Liver (tissue), 9 donors: ENCODE data around the gene MCTP2. TPM values are rescaled to one million over a fixed set of nuclear protein-coding genes. Genes with fewer than 3 reads are reported as not detected.

Source experiments
- DNase-seq: peaks from one replicate; pipeline ENCODE4 v3.0.0-alpha.2; 2017; ENCODE audit warnings: low spot score
- H3K27ac ChIP-seq, 2 donors: one replicate each; pipeline ENCODE4 v1.7.0; 2013; ENCODE audit warnings: inconsistent platforms in 2 of 2, low read length in 2 of 2, control low read depth in 1 of 2, low read depth in 1 of 2, mild to moderate bottlenecking in 1 of 2
- H3K27me3 ChIP-seq, 4 donors: one replicate each; pipeline versions ENCODE4 v1.6.1 to v1.7.0; 2013; ENCODE audit warnings: low read length in 3 of 4, inconsistent platforms in 1 of 4, mild to moderate bottlenecking in 1 of 4, moderate library complexity in 1 of 4; ENCODE audit not compliant: control insufficient read depth in 4 of 4, insufficient read depth in 4 of 4
- H3K36me3 ChIP-seq, 4 donors: one replicate each; pipeline versions ENCODE4 v1.6.1 to v1.7.0; 2013; ENCODE audit warnings: low read length in 3 of 4, mild to moderate bottlenecking in 3 of 4, low read depth in 1 of 4, moderate library complexity in 1 of 4; ENCODE audit not compliant: control insufficient read depth in 4 of 4, insufficient read depth in 3 of 4
- H3K4me1 ChIP-seq, 4 donors: one replicate each; pipeline versions ENCODE4 v1.6.1 to v1.7.0; 2013; ENCODE audit warnings: low read length in 3 of 4, mild to moderate bottlenecking in 3 of 4, moderate library complexity in 1 of 4; ENCODE audit not compliant: control insufficient read depth in 4 of 4, insufficient read depth in 4 of 4
- H3K4me3 ChIP-seq, 3 donors: one replicate each; pipeline versions ENCODE4 v1.6.1 to v1.7.0; 2013; ENCODE audit warnings: low read length in 3 of 3, control low read depth in 1 of 3, low read depth in 1 of 3, mild to moderate bottlenecking in 1 of 3
- H3K9ac ChIP-seq, 2 donors: one replicate each; pipeline ENCODE4 v1.7.0; 2013; ENCODE audit warnings: low read length in 2 of 2, mild to moderate bottlenecking in 2 of 2, moderate library complexity in 2 of 2, control low read depth in 1 of 2, low read depth in 1 of 2
- H3K9me3 ChIP-seq, 4 donors: one replicate each; pipeline versions ENCODE4 v1.6.1 to v1.7.0; 2013; ENCODE audit warnings: low read length in 3 of 4; ENCODE audit not compliant: control insufficient read depth in 4 of 4
- EGR1 ChIP-seq, 2 donors: IDR thresholded peaks; 2 replicates each; pipeline ENCODE4 v1.6.1; 2016 to 2018; ENCODE audit warnings: antibody characterized with exemption in 2 of 2, low read depth in 2 of 2
- FOXA1 ChIP-seq: IDR thresholded peaks from 2 replicates; pipeline ENCODE4 v1.6.1; 2016; ENCODE audit warnings: antibody characterized with exemption
- GABPA ChIP-seq, 2 donors: IDR thresholded peaks in 1 of 2; conservative IDR thresholded peaks in 1 of 2; 2 replicates each; pipeline ENCODE4 v1.6.1; 2016; ENCODE audit warnings: antibody characterized with exemption in 2 of 2, mild to moderate bottlenecking in 1 of 2, moderate library complexity in 1 of 2
- HNF4G ChIP-seq: IDR thresholded peaks from 2 replicates; pipeline ENCODE4 v1.6.1; 2016; ENCODE audit warnings: antibody characterized with exemption
- JUND ChIP-seq, 2 donors: IDR thresholded peaks; 2 replicates each; pipeline ENCODE4 v1.6.1; 2016; ENCODE audit warnings: antibody characterized with exemption in 2 of 2
- NR2F2 ChIP-seq: IDR thresholded peaks from 2 replicates; pipeline ENCODE4 v1.6.1; 2016; ENCODE audit warnings: antibody characterized with exemption
- RAD21 ChIP-seq, 2 donors: IDR thresholded peaks; 2 replicates each; pipeline ENCODE4 v1.6.1; 2016; ENCODE audit warnings: antibody characterized with exemption in 2 of 2, mild to moderate bottlenecking in 2 of 2
- RXRA ChIP-seq, 2 donors: IDR thresholded peaks; 2 replicates each; pipeline ENCODE4 v1.6.1; 2017 to 2018; ENCODE audit warnings: antibody characterized with exemption in 2 of 2, mild to moderate bottlenecking in 1 of 2
- SP1 ChIP-seq: IDR thresholded peaks from 2 replicates; pipeline ENCODE4 v1.6.1; 2018; ENCODE audit warnings: antibody characterized with exemption, mild to moderate bottlenecking
- TAF1 ChIP-seq: conservative IDR thresholded peaks from 2 replicates; pipeline ENCODE4 v1.6.1; 2016; ENCODE audit warnings: antibody characterized with exemption, mild to moderate bottlenecking
- YY1 ChIP-seq: IDR thresholded peaks from 2 replicates; pipeline ENCODE4 v1.6.1; 2016; ENCODE audit warnings: antibody characterized with exemption, mild to moderate bottlenecking
- WGBS: extraction: QIAGEN DNeasy Blood & Tissue Kit; methylation state at CpG from one replicate; pipeline ENCODE4 v1.1.7; 2013; 5-methylcytosine and 5-hydroxymethylcytosine counted together
- polyA plus RNA-seq, 2 donors: library from polyadenylated mRNA; stranded (reverse) in 1 of 2; unstranded in 1 of 2; fragments of 200-250 nt in 1 of 2; fragments of >200 nt in 1 of 2; fragmentation: Nextera tagmentation in 1 of 2; extraction: Ambion mirVana in 1 of 2; gene quantifications; one replicate each; pipeline versions ENCODE4 v1.2.1 to v1.2.3, GENCODE V29; 2013 to 2015
- total RNA-seq, 2 donors: library from RNA; depleted of rRNA; stranded (reverse); fragments of >200 nt; gene quantifications; one replicate each; pipeline ENCODE4 v1.2.3, GENCODE V29; 2014
- TF ChIP-seq, protein P1 (sequence below): IDR thresholded peaks from 2 replicates; pipeline ENCODE4 v1.6.1; 2016; ENCODE audit warnings: antibody characterized with exemption
- TF ChIP-seq, protein P2 (sequence below): fragments of 150-350 bp; IDR thresholded peaks from 2 replicates; pipeline ENCODE4 v1.5.1; 2017; ENCODE audit warnings: improper control_type of control experiment, low read depth, low read length; ENCODE audit not compliant: missing input control
- TF ChIP-seq, protein P3 (sequence below): IDR thresholded peaks from 2 replicates; pipeline ENCODE4 v1.6.1; 2016; ENCODE audit warnings: antibody characterized with exemption, mild to moderate bottlenecking
- TF ChIP-seq, protein P4 (sequence below): IDR thresholded peaks from 2 replicates; pipeline ENCODE4 v1.6.1; 2016; ENCODE audit warnings: antibody characterized with exemption
- TF ChIP-seq, protein P5 (sequence below): IDR thresholded peaks from 2 replicates; pipeline ENCODE4 v1.6.1; 2016; ENCODE audit warnings: antibody characterized with exemption
- donor health status: healthy.
- donor health status: healthy.
- donor health status: healthy.
- donor health status: healthy.
- donor health status: healthy.

The MCTP2 gene
- total and polyA plus RNA-seq, 4 donors: 0.43 to 9.9 (median 3.5) TPM

DNA sequence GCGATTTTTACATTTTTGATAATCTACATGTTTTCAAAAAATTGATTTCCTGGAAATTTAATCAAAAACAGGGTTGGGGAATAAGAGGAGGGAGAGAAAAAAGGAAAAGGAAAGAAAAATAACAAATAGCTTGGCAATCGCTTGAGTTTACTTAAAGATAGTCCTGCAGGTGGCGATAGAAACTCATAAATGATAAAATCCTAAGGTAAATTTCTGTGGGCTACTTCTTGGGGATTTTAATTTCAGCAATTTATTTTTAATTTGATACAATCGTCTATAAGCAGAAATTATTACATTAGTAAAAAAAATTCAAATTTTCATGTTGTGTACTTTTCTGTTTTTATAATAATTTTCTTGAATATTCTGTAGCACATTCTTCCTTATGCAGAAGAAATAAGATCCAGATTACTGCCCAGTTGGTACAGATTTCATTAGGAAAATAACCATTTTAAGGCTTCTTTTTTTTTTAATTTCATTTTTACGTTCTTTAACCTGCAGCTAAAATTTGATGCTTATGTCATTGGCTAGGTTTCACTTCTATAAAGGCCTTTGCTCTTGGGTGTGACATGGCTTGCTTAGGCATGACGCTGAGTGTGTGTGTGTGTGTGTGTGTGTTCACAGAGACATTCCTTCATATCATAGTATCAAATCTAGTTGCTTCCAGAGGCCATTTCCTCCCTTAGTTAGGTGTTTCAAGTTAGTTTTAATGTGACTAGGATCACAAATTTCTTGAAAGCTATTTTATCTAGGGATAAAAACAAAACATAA lies 181.8 kb downstream of the MCTP2 start:
- Histone ChIP-seq H3K36me3 (no peaks in the 10 kb centered on the region), H3K9ac (no peak overlapping the region), H3K4me3 (no peak overlapping the region), H3K4me1 (no peaks in the 10 kb centered on the region), H3K9me3 (no peaks in the 10 kb centered on the region), H3K27ac (no peak overlapping the region), H3K27me3 (peaks cover 0 to 2% (median 0%) of the 10 kb centered on the region in 4 donors)
- no peak for DNase-seq
- WGBS: 25% methylated on average over 6 of the region's 6 CpGs
- peak; percentile 57 to 63 for TF ChIP-seq RAD21 (IDR thresholded peaks at IDR 0.05)
- TF ChIP-seq FOXA1: no peak
- TF ChIP-seq YY1: no peak
- TF ChIP-seq, protein P1, sequence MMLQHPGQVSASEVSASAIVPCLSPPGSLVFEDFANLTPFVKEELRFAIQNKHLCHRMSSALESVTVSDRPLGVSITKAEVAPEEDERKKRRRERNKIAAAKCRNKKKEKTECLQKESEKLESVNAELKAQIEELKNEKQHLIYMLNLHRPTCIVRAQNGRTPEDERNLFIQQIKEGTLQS: no peak
- TF ChIP-seq, protein P2, sequence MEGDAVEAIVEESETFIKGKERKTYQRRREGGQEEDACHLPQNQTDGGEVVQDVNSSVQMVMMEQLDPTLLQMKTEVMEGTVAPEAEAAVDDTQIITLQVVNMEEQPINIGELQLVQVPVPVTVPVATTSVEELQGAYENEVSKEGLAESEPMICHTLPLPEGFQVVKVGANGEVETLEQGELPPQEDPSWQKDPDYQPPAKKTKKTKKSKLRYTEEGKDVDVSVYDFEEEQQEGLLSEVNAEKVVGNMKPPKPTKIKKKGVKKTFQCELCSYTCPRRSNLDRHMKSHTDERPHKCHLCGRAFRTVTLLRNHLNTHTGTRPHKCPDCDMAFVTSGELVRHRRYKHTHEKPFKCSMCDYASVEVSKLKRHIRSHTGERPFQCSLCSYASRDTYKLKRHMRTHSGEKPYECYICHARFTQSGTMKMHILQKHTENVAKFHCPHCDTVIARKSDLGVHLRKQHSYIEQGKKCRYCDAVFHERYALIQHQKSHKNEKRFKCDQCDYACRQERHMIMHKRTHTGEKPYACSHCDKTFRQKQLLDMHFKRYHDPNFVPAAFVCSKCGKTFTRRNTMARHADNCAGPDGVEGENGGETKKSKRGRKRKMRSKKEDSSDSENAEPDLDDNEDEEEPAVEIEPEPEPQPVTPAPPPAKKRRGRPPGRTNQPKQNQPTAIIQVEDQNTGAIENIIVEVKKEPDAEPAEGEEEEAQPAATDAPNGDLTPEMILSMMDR: peak; percentile 29

DNA sequence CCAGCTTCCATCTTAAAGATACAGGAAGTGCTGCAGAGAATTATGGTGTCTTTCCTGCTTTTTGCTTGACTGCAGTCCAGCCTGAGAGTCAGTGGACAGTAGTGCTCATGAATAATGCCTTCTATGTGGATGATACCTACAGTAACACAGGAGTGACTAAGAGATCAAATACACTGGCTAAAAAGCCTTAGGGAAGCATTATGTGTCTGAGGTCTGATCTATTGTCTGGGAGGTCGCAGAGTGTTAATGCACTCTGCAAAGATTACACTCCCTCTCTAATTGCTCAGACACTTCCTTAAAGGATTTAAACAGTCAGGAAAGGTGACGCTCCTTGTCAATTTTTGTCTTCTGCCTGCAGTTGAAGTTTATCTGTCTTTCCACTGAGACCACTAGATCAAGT lies 183.6 kb downstream of the MCTP2 start:
- TF ChIP-seq TAF1 (no peak), NR2F2 (no peak)
- TF ChIP-seq, protein P2: no peak
- no peak for DNase-seq
- Histone ChIP-seq H3K27me3 (peaks cover 0 to 2% (median 0%) of the 10 kb centered on the region in 4 donors), H3K4me1 (no peaks in the 10 kb centered on the region), H3K27ac (no peak overlapping the region), H3K9ac (no peak overlapping the region), H3K9me3 (peaks cover 0 to 1% (median 0%) of the 10 kb centered on the region in 4 donors), H3K36me3 (no peaks in the 10 kb centered on the region), H3K4me3 (no peak overlapping the region)
- 59% methylated on average over 2 of the region's 2 CpGs for WGBS

DNA sequence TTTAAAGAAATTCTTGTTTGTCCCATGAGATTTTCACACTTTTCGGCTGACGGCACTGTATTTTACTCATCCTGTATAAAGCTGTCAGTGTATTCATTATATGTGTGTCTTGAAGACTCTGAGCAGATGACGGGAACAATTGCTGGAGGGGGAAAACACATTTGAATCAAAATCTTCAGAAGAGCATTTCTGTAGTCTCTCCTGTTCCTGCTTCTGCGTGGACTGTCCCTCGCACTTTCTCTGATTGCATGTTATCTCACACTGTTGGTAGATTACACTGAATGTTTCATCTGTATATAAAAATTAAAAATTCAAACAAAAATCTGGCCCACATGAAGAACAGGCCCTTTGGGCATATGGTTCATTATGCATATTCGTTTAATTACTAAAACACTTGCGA lies 184.9 kb downstream of the MCTP2 start:
- Histone ChIP-seq H3K9me3 (peaks cover 0 to 1% (median 0%) of the 10 kb centered on the region in 4 donors), H3K27ac (no peak overlapping the region), H3K27me3 (peaks cover 0 to 2% (median 0%) of the 10 kb centered on the region in 4 donors), H3K4me3 (no peak overlapping the region), H3K36me3 (no peaks in the 10 kb centered on the region), H3K4me1 (no peaks in the 10 kb centered on the region), H3K9ac (no peak overlapping the region)
- TF ChIP-seq, protein P3, sequence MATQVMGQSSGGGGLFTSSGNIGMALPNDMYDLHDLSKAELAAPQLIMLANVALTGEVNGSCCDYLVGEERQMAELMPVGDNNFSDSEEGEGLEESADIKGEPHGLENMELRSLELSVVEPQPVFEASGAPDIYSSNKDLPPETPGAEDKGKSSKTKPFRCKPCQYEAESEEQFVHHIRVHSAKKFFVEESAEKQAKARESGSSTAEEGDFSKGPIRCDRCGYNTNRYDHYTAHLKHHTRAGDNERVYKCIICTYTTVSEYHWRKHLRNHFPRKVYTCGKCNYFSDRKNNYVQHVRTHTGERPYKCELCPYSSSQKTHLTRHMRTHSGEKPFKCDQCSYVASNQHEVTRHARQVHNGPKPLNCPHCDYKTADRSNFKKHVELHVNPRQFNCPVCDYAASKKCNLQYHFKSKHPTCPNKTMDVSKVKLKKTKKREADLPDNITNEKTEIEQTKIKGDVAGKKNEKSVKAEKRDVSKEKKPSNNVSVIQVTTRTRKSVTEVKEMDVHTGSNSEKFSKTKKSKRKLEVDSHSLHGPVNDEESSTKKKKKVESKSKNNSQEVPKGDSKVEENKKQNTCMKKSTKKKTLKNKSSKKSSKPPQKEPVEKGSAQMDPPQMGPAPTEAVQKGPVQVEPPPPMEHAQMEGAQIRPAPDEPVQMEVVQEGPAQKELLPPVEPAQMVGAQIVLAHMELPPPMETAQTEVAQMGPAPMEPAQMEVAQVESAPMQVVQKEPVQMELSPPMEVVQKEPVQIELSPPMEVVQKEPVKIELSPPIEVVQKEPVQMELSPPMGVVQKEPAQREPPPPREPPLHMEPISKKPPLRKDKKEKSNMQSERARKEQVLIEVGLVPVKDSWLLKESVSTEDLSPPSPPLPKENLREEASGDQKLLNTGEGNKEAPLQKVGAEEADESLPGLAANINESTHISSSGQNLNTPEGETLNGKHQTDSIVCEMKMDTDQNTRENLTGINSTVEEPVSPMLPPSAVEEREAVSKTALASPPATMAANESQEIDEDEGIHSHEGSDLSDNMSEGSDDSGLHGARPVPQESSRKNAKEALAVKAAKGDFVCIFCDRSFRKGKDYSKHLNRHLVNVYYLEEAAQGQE: no peak
- no peak for TF ChIP-seq SP1
- TF ChIP-seq, protein P4, sequence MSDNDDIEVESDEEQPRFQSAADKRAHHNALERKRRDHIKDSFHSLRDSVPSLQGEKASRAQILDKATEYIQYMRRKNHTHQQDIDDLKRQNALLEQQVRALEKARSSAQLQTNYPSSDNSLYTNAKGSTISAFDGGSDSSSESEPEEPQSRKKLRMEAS: no peak
- TF ChIP-seq JUND (IDR thresholded peaks at IDR 0.05): no peak
- TF ChIP-seq RXRA (IDR thresholded peaks at IDR 0.05): no peak
- no peak for TF ChIP-seq EGR1 (IDR thresholded peaks at IDR 0.05; ENCODE audit: low read depth in 2 of 2)
- TF ChIP-seq GABPA (IDR thresholded peaks at IDR 0.05 in 1 of 2, conservative IDR thresholded peaks at IDR 0.05 in 1 of 2): no peak
- TF ChIP-seq, protein P5, sequence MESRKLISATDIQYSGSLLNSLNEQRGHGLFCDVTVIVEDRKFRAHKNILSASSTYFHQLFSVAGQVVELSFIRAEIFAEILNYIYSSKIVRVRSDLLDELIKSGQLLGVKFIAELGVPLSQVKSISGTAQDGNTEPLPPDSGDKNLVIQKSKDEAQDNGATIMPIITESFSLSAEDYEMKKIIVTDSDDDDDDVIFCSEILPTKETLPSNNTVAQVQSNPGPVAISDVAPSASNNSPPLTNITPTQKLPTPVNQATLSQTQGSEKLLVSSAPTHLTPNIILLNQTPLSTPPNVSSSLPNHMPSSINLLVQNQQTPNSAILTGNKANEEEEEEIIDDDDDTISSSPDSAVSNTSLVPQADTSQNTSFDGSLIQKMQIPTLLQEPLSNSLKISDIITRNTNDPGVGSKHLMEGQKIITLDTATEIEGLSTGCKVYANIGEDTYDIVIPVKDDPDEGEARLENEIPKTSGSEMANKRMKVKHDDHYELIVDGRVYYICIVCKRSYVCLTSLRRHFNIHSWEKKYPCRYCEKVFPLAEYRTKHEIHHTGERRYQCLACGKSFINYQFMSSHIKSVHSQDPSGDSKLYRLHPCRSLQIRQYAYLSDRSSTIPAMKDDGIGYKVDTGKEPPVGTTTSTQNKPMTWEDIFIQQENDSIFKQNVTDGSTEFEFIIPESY: no peak
- TF ChIP-seq TAF1: no peak
- TF ChIP-seq HNF4G: no peak
- WGBS: 89% methylated on average over 7 of the region's 7 CpGs
- DNase-seq: no peak
